Parathyroid adenoma (tissue), 2 donors: Measurements from ENCODE around the gene GPR4.

ENCODE experiments used
- H2AFZ ChIP-seq: fragments of 300-600 bp; sonication (generic); one replicate; pipeline ENCODE4 v1.7.0; 2017; ENCODE audit warnings: antibody characterized with exemption, mild to moderate bottlenecking
- H3K27ac ChIP-seq: fragments of 300-600 bp; sonication (generic); one replicate; pipeline ENCODE4 v1.7.0; 2017
- H3K27me3 ChIP-seq: fragments of 300-600 bp; sonication (generic); one replicate; pipeline ENCODE4 v1.7.0; 2017; ENCODE audit warnings: low read length; ENCODE audit not compliant: control insufficient read depth, insufficient read depth
- H3K36me3 ChIP-seq: fragments of 300-600 bp; sonication (generic); one replicate; pipeline ENCODE4 v1.7.0; 2017; ENCODE audit warnings: low read length; ENCODE audit not compliant: control insufficient read depth, insufficient read depth
- H3K4me1 ChIP-seq: fragments of 300-600 bp; sonication (generic); one replicate; pipeline ENCODE4 v1.7.0; 2017; ENCODE audit warnings: control low read depth
- H3K4me2 ChIP-seq: fragments of 300-600 bp; sonication (generic); one replicate; pipeline ENCODE4 v1.7.0; 2017; ENCODE audit warnings: low read length
- H3K4me3 ChIP-seq: fragments of 300-600 bp; sonication (generic); one replicate; pipeline ENCODE4 v1.7.0; 2017; ENCODE audit warnings: low read depth, low read length
- H3K79me2 ChIP-seq: fragments of 300-600 bp; sonication (generic); one replicate; pipeline ENCODE4 v1.7.0; 2017; ENCODE audit warnings: control low read depth
- H3K9ac ChIP-seq: fragments of 300-600 bp; sonication (generic); one replicate; pipeline ENCODE4 v1.7.0; 2017; ENCODE audit warnings: mild to moderate bottlenecking
- H3K9me3 ChIP-seq: fragments of 300-600 bp; sonication (generic); one replicate; pipeline ENCODE4 v1.7.0; 2017; ENCODE audit warnings: low read length; ENCODE audit not compliant: control insufficient read depth
- TF ChIP-seq, protein P1 (sequence below): fragments of 300-600 bp; sonication (generic); IDR thresholded peaks from one replicate; pipeline ENCODE4 v1.7.0; 2017; ENCODE audit warnings: antibody characterized with exemption, mild to moderate bottlenecking
- donor health status: primary hyperparathyroidism.

Gene GPR4

DNA sequence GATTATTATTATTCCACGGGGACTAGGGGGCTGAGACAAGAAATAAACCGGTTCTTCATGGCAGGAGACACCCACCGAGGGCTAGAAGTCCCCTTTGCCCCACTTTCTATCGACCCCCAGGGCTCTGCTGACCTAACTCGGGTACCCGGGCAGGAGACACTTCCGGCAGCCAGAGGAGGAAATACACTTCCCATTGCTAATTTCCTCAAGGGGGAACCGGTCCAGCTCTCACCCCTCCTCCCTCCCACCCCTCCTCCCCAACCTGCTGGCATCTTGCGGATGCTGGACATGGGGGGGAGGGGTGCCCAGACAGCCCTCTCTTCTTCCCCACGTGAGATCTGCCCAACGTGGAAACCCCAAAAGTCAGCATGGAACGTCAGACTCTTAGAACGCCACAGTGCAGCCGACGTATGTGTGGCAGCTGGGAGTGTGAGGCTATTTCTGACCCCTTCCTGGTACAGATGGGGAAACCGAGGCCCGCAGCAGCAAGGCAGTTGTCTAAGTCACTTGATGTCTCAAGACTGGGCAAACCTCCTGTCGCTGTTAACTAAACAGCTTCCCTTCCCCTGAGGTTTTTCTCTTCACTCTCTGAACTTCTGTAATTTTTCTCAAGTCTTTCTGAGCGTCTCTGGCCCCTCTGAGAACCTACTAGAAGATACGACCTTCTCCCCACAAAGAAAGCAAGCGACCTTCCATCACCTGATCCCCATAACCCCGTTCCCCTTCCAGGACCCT, 3.6 kb downstream of the GPR4 start:
- Histone ChIP-seq H3K27me3 (peaks cover 3% of the 10 kb centered on the region), H3K79me2 (no peaks in the 10 kb centered on the region), H3K36me3 (no peaks in the 10 kb centered on the region), H3K9me3 (no peaks in the 10 kb centered on the region), H3K27ac (peak overlapping the region; percentile 51), H3K4me3 (peak overlapping the region; percentile 3), H2AFZ (peak overlapping the region; percentile 25), H3K9ac (no peak overlapping the region), H3K4me1 (no peaks in the 10 kb centered on the region), H3K4me2 (peak overlapping the region; percentile 49)
- TF ChIP-seq, protein P1, sequence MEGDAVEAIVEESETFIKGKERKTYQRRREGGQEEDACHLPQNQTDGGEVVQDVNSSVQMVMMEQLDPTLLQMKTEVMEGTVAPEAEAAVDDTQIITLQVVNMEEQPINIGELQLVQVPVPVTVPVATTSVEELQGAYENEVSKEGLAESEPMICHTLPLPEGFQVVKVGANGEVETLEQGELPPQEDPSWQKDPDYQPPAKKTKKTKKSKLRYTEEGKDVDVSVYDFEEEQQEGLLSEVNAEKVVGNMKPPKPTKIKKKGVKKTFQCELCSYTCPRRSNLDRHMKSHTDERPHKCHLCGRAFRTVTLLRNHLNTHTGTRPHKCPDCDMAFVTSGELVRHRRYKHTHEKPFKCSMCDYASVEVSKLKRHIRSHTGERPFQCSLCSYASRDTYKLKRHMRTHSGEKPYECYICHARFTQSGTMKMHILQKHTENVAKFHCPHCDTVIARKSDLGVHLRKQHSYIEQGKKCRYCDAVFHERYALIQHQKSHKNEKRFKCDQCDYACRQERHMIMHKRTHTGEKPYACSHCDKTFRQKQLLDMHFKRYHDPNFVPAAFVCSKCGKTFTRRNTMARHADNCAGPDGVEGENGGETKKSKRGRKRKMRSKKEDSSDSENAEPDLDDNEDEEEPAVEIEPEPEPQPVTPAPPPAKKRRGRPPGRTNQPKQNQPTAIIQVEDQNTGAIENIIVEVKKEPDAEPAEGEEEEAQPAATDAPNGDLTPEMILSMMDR = no peak

DNA sequence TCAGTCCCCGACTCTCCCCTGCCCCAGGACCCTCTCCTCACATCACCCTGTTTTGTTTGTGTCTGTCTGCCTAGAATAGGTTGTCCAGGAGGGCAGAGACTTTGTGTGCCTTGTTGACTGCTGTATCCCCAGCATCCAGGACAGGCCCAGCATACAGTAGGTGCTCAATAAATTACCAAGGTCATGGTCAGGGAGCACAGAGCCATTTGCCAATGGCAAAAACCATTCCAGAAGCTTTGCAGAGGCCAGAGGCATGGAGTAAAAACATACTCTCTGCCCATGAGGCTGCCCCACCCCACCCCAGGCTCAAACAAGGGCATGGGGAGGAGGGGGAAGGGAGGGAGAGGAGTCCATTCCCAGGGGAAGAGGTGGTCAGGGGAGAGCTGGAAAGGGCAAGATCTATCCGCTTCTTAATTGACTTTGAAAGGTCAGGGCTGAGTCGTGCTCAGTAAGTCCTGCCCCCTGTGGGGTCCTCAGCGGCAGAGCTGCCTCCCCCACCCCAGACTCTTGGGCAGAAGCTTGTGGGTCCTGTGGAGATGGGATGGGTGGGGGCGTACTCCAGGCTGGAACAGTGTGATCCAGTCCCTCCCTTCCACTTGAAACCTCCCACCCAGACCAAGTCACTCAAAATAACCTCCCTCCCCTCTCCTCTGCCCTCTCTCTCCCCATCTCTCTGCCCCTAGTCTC, 4.4 kb downstream of the GPR4 start:
- Histone ChIP-seq H3K9ac (no peak overlapping the region), H3K4me1 (no peaks in the 10 kb centered on the region), H3K27ac (peak overlapping the region; percentile 51), H3K36me3 (no peaks in the 10 kb centered on the region), H3K4me2 (peak overlapping the region; percentile 49), H3K4me3 (no peak overlapping the region), H3K27me3 (peaks cover 3% of the 10 kb centered on the region), H3K9me3 (no peaks in the 10 kb centered on the region), H3K79me2 (no peaks in the 10 kb centered on the region), H2AFZ (no peak overlapping the region)
- TF ChIP-seq, protein P1 = no peak

DNA sequence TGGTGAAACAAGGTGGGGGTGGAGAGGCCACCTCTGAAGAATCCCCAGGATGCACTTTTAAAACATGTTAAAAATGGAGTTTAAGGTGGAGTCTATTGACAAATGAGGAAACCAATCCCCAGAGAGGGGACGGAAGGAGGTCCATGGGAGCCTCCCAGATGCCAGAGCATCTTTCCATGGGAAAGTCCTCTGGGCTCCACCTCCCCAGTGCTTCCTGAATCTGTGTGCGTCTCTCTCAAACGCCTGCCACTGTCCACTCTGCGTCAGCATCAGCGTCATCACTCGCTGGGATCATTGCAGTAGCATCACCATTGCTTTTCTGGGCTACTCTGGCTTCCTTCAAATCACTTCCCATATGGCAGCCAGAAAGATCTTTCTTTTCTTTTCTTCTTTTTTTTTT, 6.2 kb downstream of the GPR4 start:
- TF ChIP-seq, protein P1 = no peak
- Histone ChIP-seq H3K27me3 (peaks cover 3% of the 10 kb centered on the region), H2AFZ (no peak overlapping the region), H3K9ac (no peak overlapping the region), H3K27ac (peak overlapping the region; percentile 55), H3K4me3 (no peak overlapping the region), H3K9me3 (no peaks in the 10 kb centered on the region), H3K4me1 (no peaks in the 10 kb centered on the region), H3K79me2 (no peaks in the 10 kb centered on the region), H3K4me2 (no peak overlapping the region), H3K36me3 (no peaks in the 10 kb centered on the region)

DNA sequence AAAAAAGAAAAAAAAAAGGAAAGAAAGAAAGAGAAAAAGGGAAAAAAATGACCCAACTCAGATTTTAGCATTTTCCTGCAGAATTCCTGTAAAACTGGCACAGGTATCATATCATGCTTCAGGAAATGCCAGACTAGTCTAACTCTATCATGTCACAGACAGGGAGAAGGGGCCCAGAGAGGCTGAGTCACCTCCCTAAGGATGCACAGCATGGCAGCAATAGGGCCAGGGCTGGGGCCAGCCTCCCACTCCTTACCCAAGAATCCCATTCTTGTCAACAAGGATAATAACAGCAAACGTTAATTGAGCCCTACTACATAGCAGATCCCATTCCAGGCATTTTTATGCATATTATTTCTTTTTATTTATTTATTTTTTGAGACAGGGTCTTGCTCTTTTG, 8.5 kb downstream of the GPR4 start:
- H2AFZ ChIP-seq = no peak overlapping the region
- H3K9ac ChIP-seq = no peak overlapping the region
- H3K27ac ChIP-seq = no peak overlapping the region
- TF ChIP-seq, protein P1 = no peak
- no peaks in the 10 kb centered on the region for H3K9me3 ChIP-seq
- H3K4me2 ChIP-seq = no peak overlapping the region
- H3K4me1 ChIP-seq = no peaks in the 10 kb centered on the region
- H3K79me2 ChIP-seq = no peaks in the 10 kb centered on the region
- H3K27me3 ChIP-seq = peaks cover 1% of the 10 kb centered on the region
- H3K36me3 ChIP-seq = no peaks in the 10 kb centered on the region
- H3K4me3 ChIP-seq = no peak overlapping the region
